GM06990 (cell line): ENCODE results near the gene MAGEB6.
"Not testable (repeated sequence)": the region's sequence is repeated elsewhere in the genome, so short reads cannot be mapped to it uniquely, and the experiment has no call there.

Source experiments
- DNase-seq: peaks from one replicate; pipeline ENCODE4 v3.0.0-alpha.2; 2011; ENCODE audit not compliant: insufficient read length; ENCODE audit errors: extremely low read depth
- H3K27me3 ChIP-seq: replicated peaks from 2 replicates; pipeline ENCODE4 v1.6.0; 2011; ENCODE audit warnings: low read length; ENCODE audit not compliant: control insufficient read depth, insufficient read depth
- H3K36me3 ChIP-seq: 2 replicates; pipeline ENCODE4 v1.5.1; 2011; ENCODE audit warnings: low read length; ENCODE audit not compliant: control insufficient read depth, insufficient read depth
- H3K4me3 ChIP-seq: replicated peaks from 2 replicates; pipeline ENCODE4 v1.5.1; 2011; ENCODE audit warnings: low read depth, mild to moderate bottlenecking, control low read depth, low read length
- CTCF ChIP-seq: IDR thresholded peaks from 2 replicates; pipeline ENCODE4 v1.5.1; 2011; ENCODE audit warnings: low read length, control low read depth, mild to moderate bottlenecking, inconsistent platforms; ENCODE audit not compliant: insufficient read depth, poor library complexity, severe bottlenecking

Gene MAGEB6

GRCh38 chrX:26192204-26192603, at the start of gene MAGEB6:
Gene MAGEB6, plus strand, starts transcription at chrX:26192440. Its CDS starts 1,407 bp downstream, at chrX:26193847.
- no peak for DNase-seq
- TF ChIP-seq CTCF = no peak
- Histone ChIP-seq H3K27me3 (no peaks in the 10 kb centered on the region), H3K36me3 (no peaks in the 10 kb centered on the region), H3K4me3 (no peak within 1 kb of the TSS)

- Histone ChIP-seq H3K4me3 (no peak overlapping the region), H3K36me3 (no peaks in the 10 kb centered on the region), H3K27me3 (no peaks in the 10 kb centered on the region)
- TF ChIP-seq CTCF = no peak
- no peak for DNase-seq
Measured at GRCh38 chrX:26146024-26146423, 46.2 kb upstream of the MAGEB6 start.

GRCh38 chrX:26160301-26160700, 31.9 kb upstream of the MAGEB6 start, which contains the start of gene MAGEB6B:
Gene MAGEB6B, plus strand, starts transcription at chrX:26160601. Its CDS starts 0 bp downstream, at chrX:26160601.
- no peaks in the 10 kb centered on the region for H3K27me3 ChIP-seq
- no peak for TF ChIP-seq CTCF
- DNase-seq = no peak
- H3K36me3 ChIP-seq = no peaks in the 10 kb centered on the region
- H3K4me3 ChIP-seq = no peak within 1 kb of the TSS

- Histone ChIP-seq H3K4me3 (no peak overlapping the region), H3K27me3 (no peaks in the 10 kb centered on the region), H3K36me3 (no peaks in the 10 kb centered on the region)
- no peak for TF ChIP-seq CTCF
- no peak for DNase-seq
Measured at GRCh38 chrX:26203561-26203960, 11.3 kb downstream of the MAGEB6 start.

- H3K36me3 ChIP-seq, H3K4me3 ChIP-seq, H3K27me3 ChIP-seq, DNase-seq: not testable (repeated sequence)
Measured at GRCh38 chrX:26204717-26205116, 12.5 kb downstream of the MAGEB6 start.

GRCh38 chrX:26208012-26208411, 15.8 kb downstream of the MAGEB6 start:
- Histone ChIP-seq H3K4me3 (no peak overlapping the region), H3K36me3 (no peaks in the 10 kb centered on the region), H3K27me3 (no peaks in the 10 kb centered on the region)
- DNase-seq = no peak
- no peak for TF ChIP-seq CTCF
